Tibial artery (tissue), 4 donors: ENCODE data around the gene KLHDC10.
A peak's percentile ranks its signal among the peaks of the same experiment; 100 is the strongest.
"Not testable (repeated sequence)": the region's sequence is repeated elsewhere in the genome, so short reads cannot be mapped to it uniquely, and the experiment has no call there.

Experiments
- DNase-seq, 2 donors: peaks; one replicate each; pipeline ENCODE4 v3.0.0-alpha.2; 2019
- H3K27ac ChIP-seq, 2 donors: fragments of 200-600 bp; sonication (generic) in 1 of 2; 1 replicate in 1 of 2; 2 replicates in 1 of 2; pipeline ENCODE4 v1.5.1; 2018 to 2019; ENCODE audit warnings: mild to moderate bottlenecking in 1 of 2
- H3K27me3 ChIP-seq, 2 donors: fragments of 200-600 bp; sonication (generic) in 1 of 2; one replicate each; pipeline versions ENCODE4 v1.5.1 to v1.6.0; 2016 to 2019
- H3K36me3 ChIP-seq, 3 donors: fragments of 200-600 bp; sonication (generic) in 2 of 3; one replicate each; pipeline ENCODE4 v1.5.1; 2016 to 2019; ENCODE audit warnings: mild to moderate bottlenecking in 2 of 3
- H3K4me1 ChIP-seq, 4 donors: fragments of 200-600 bp; sonication (generic) in 2 of 4; 1 replicate in 3 of 4; 2 replicates in 1 of 4; pipeline ENCODE4 v1.5.1; 2016 to 2019
- H3K4me3 ChIP-seq, 2 donors: fragments of 200-600 bp; sonication (generic) in 1 of 2; 1 replicate in 1 of 2; 2 replicates in 1 of 2; pipeline ENCODE4 v1.5.1; 2018 to 2019; ENCODE audit warnings: mild to moderate bottlenecking in 2 of 2
- H3K9me3 ChIP-seq, 3 donors: fragments of 200-600 bp; sonication (generic) in 1 of 3; one replicate each; pipeline ENCODE4 v1.5.1; 2016 to 2019
- CTCF ChIP-seq, 2 experiments: fragments of 200-600 bp in 1 of 2; fragments of 450-650 bp in 1 of 2; IDR thresholded peaks; one replicate each; pipeline ENCODE4 v1.5.1; 2017 to 2019; ENCODE audit warnings: antibody characterized with exemption in 2 of 2, mild to moderate bottlenecking in 1 of 2, moderate library complexity in 1 of 2
- intact Hi-C: fragments of 100-400 bp; cut with DNase I; formaldehyde crosslinking; loops from one replicate; pipeline ENCODE4 v1.15.0; 2023; ENCODE audit warnings: low total_unique reads

The KLHDC10 gene

DNA sequence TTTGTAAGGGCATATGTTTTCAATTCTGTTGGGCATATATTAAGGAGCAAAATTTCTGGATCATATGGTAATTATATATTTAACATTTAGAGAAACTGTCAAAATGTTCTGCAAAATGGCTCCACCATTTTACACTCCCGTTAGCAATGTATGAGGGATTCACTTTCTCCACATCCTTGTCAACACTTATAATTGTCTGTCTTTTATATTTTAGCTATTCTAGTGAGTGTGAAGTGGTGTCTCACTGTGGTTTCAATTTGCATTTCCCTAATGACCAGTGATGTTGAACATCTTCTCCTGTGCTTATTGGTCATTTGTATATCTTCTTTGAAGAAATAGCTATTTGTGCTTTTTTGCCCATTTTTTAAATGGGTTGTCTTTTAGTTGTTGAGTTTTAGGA is 8.1 kb upstream of the KLHDC10 start:
- H3K27me3 ChIP-seq: peaks cover 0 to 3% of the 10 kb centered on the region in 2 donors

GRCh38 chr7:130063036-130063435 is 7.3 kb upstream of the KLHDC10 start:
- intact Hi-C loops: no loop called here
- DNase-seq: no peak
- Histone ChIP-seq H3K4me3 (no peak overlapping the region), H3K27ac (no peak overlapping the region), H3K4me1 (no peaks in the 10 kb centered on the region), H3K27me3 (peaks cover 0 to 3% of the 10 kb centered on the region in 2 donors), H3K36me3 (no peaks in the 10 kb centered on the region), H3K9me3 (no peaks in the 10 kb centered on the region)
- TF ChIP-seq CTCF (IDR thresholded peaks at IDR 0.05): peak; percentile 37 to 45

More for the DNA sequence above, 8.1 kb upstream of the KLHDC10 start:
- H3K36me3 ChIP-seq: no peaks in the 10 kb centered on the region
- H3K4me3 ChIP-seq: no peak overlapping the region
- intact Hi-C loops: no loop called here
- H3K9me3 ChIP-seq: no peaks in the 10 kb centered on the region
- no peak for DNase-seq
- no peak overlapping the region for H3K27ac ChIP-seq
- no peak for TF ChIP-seq CTCF (IDR thresholded peaks at IDR 0.05)
- no peaks in the 10 kb centered on the region for H3K4me1 ChIP-seq

DNA sequence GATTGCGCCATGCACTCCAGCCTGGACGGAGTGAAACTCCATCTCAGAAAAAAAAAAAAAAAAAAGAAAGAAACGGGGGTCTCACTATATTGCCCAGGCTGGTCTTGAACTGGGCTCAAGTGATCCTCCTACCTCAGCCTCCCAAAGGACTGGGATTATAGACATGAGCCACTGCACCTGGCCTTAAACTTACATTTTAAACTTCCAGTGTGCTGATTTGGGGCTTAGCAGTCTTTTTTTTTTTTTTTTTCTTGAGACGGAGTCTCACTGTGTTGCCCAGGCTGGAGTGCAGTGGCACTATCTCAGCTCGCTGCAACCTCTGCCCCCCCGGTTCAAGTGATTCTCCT is 5.8 kb upstream of the KLHDC10 start:
- H3K4me1 ChIP-seq, DNase-seq, H3K4me3 ChIP-seq, H3K27ac ChIP-seq, intact Hi-C loops, H3K9me3 ChIP-seq, H3K27me3 ChIP-seq, H3K36me3 ChIP-seq: not testable (repeated sequence)

GRCh38 chr7:130065500-130066152 is 4.7 kb upstream of the KLHDC10 start:
- Histone ChIP-seq H3K4me3 (no peak overlapping the region), H3K36me3 (no peaks in the 10 kb centered on the region), H3K4me1 (peaks cover 0 to 5% (median 0%) of the 10 kb centered on the region in 4 donors), H3K9me3 (no peaks in the 10 kb centered on the region), H3K27ac (no peak overlapping the region), H3K27me3 (peaks cover 0 to 3% of the 10 kb centered on the region in 2 donors)
- no peak for DNase-seq
- intact Hi-C loops: no loop called here
- no peak for TF ChIP-seq CTCF (IDR thresholded peaks at IDR 0.05)

GRCh38 chr7:130069179-130069977 is 956 bp upstream of the KLHDC10 start:
- H3K36me3 ChIP-seq: no peaks in the 10 kb centered on the region
- no peaks in the 10 kb centered on the region for H3K9me3 ChIP-seq
- no peak for TF ChIP-seq CTCF (IDR thresholded peaks at IDR 0.05)
- peak overlapping the region; percentile 89 to 94 for H3K27ac ChIP-seq
- intact Hi-C loops: no loop called here
- H3K27me3 ChIP-seq: peaks cover 0 to under 1% of the 10 kb centered on the region in 2 donors
- H3K4me3 ChIP-seq: peak overlapping the region; percentile 96 to 99
- no peak for DNase-seq
- H3K4me1 ChIP-seq: peaks cover 0 to 31% (median 20%) of the 10 kb centered on the region in 4 donors
